GM19043 (cell line): ENCODE measurements around the gene DSG2.

Experiments used
- ATAC-seq: cut with Tn5 transposase; IDR thresholded peaks from one replicate; pipeline ENCODE4 v1.9.1; 2021; ENCODE audit warnings: low read depth; ENCODE audit not compliant: unreplicated experiment

Gene DSG2

GRCh38 chr18:31551883-31552282 lies 53.9 kb downstream of the DSG2 start:
- no peak for ATAC-seq

GRCh38 chr18:31553800-31554199 lies 55.8 kb downstream of the DSG2 start:
- no peak for ATAC-seq

- no peak for ATAC-seq
Measured at GRCh38 chr18:31554776-31555175, 56.8 kb downstream of the DSG2 start.

GRCh38 chr18:31555971-31556747 lies 58.2 kb downstream of the DSG2 start:
- no peak for ATAC-seq

GRCh38 chr18:31557446-31557845 lies 59.5 kb downstream of the DSG2 start:
- ATAC-seq: no peak

GRCh38 chr18:31558567-31558966 lies 60.6 kb downstream of the DSG2 start:
- no peak for ATAC-seq

- no peak for ATAC-seq
Measured at GRCh38 chr18:31562726-31563125, 64.7 kb downstream of the DSG2 start.

GRCh38 chr18:31563778-31564177 lies 65.8 kb downstream of the DSG2 start:
- ATAC-seq: no peak

GRCh38 chr18:31565345-31565744 lies 67.4 kb downstream of the DSG2 start:
- no peak for ATAC-seq

GRCh38 chr18:31565782-31566512 lies 68.0 kb downstream of the DSG2 start:
- ATAC-seq: no peak

GRCh38 chr18:31566576-31567306 lies 68.8 kb downstream of the DSG2 start:
- ATAC-seq: no peak

- ATAC-seq: no peak
Measured at GRCh38 chr18:31572368-31572767, 74.4 kb downstream of the DSG2 start.

GRCh38 chr18:31573051-31573450 lies 75.1 kb downstream of the DSG2 start:
- ATAC-seq: no peak

- ATAC-seq: no peak
Measured at GRCh38 chr18:31574359-31574758, 76.4 kb downstream of the DSG2 start.

GRCh38 chr18:31575515-31576257 lies 77.7 kb downstream of the DSG2 start:
- no peak for ATAC-seq

GRCh38 chr18:31576670-31577069 lies 78.7 kb downstream of the DSG2 start:
- ATAC-seq: peak; percentile 61

GRCh38 chr18:31577195-31577594 lies 79.2 kb downstream of the DSG2 start:
- peak; percentile 12 for ATAC-seq

- ATAC-seq: no peak
Measured at GRCh38 chr18:31578126-31578525, 80.1 kb downstream of the DSG2 start.

- no peak for ATAC-seq
Measured at GRCh38 chr18:31579375-31579774, 81.4 kb downstream of the DSG2 start.

- no peak for ATAC-seq
Measured at GRCh38 chr18:31581498-31582197, 83.7 kb downstream of the DSG2 start.
